ENCODE results near the gene LTBR.
"Not testable (repeated sequence)": the region's sequence is repeated elsewhere in the genome, so short reads cannot be mapped to it uniquely, and the experiment has no call there.

LTBR gene

DNA sequence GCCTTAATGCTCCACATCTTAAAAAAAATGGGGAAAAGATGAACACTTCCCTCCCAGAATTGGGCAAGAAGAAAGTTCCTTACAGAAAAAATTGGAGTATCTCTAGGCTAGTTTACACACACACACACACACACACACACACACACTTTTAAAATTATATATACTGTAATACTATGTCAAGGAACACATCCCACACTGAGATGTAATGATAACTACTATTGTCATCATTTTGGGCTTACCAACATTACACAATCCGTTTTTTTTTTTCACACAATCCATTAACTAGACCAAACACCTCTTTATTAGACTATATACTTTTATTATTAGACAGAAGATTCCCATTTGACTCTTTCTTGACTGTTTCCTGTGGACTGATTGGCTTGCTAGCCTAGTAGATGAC is 2.5 kb downstream of the LTBR start:
- no peak for DNase-seq

DNA sequence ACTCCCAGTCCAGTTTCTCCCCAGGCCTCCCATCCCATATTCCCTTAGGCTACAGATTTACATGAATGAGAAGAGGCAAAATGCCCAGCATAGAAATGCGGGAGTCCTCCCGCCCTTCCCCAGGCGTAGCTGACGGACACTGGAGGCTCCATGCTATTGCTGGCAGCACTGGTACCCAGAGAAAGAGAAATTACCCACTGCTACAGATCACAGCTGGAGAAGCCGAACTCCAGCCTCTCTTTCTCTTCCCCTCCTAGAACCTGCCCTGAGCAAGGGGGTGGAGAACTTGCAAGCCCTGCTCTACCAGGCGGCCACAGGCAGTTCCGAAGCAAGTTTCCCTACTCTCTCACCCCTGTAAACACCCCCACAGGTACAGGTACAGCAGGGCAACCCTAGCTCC is 3.6 kb downstream of the LTBR start:
- DNase-seq, result no peak

DNA sequence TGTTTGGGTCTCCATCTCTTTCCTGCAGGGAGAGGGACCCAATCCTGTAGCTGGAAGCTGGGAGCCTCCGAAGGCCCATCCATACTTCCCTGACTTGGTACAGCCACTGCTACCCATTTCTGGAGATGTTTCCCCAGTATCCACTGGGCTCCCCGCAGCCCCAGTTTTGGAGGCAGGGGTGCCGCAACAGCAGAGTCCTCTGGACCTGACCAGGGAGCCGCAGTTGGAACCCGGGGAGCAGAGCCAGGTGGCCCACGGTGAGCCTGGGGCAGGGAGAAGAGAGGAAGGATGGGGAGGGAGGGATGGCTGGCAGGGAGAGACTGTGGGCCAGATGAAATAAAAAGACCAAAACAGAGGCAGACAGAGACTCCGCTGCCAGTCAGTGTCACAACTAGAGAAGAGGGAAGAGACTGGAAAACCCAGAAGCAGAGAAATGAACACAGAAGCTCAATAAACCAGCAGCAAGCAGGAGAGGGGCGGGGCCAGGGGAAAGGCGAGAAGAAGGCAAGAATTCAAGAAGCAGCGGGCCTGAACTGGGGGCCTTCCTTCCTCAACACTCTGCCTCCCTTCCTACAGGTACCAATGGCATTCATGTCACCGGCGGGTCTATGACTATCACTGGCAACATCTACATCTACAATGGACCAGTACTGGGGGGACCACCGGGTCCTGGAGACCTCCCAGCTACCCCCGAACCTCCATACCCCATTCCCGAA is 6.3 kb downstream of the LTBR start:
- no peak for DNase-seq

DNA sequence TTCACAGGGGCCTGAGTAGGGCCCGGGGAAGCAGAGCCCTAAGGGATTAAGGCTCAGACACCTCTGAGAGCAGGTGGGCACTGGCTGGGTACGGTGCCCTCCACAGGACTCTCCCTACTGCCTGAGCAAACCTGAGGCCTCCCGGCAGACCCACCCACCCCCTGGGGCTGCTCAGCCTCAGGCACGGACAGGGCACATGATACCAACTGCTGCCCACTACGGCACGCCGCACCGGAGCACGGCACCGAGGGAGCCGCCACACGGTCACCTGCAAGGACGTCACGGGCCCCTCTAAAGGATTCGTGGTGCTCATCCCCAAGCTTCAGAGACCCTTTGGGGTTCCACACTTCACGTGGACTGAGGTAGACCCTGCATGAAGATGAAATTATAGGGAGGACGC is 7.1 kb downstream of the LTBR start:
- DNase-seq, result no peak

DNA sequence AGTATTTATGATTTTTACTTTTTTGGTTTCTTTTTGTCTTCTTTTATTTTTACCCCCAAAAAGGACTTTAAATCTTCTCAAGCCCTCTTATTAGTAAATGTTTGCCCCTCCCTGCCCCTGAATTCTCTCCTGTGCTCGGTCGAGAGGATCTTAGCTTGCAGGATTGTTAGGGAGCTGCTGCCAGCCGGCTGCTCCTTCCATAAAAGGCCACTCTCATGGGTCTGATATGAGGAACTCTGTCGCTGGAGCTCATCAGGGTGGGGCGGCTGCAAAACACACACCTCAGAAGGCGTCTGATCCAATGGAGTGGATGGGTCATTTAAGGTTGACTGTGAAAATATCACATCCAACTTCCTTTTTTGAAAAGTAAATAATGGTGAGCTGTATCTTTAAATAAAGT is 8.5 kb downstream of the LTBR start:
- DNase-seq, result no peak

DNA sequence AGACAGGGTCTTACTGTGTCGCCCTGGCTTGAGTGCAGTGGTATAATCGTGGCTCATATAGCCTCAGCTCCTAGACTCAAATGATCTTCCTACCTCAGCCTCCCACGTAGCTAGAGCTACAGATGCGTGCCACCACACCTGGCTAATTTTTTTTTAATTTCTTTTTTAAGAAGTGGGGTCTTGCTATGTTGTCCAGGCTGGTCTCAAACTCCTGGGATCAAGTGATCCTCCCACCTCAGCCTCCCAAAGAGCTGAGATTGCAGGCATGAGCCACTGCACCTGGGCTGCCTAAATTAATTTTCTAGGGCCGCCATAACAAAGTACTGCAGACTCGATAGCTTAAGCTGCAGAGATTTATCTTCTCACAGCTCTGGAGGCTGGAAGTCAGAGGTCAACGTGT is 9.1 kb downstream of the LTBR start:
- no peak for DNase-seq

DNA sequence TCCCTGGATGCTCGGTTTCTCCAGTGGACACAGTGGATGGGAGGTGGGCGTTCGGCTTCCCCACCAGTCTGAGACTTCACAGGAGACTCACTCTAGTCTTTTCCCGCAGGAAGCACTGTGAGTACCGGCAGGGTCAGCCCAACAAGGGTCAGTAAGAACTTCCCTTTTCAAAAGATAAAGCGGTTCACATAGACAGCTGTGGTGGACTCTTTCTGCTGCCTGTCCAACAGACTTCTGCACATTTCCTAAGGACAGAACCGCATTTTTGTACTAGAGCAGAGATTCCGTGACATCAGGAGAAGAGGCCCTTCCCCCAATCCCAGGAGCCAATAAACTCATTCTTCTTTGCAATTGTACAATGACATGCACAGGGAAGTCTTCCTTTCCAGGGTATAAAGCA is 10.4 kb downstream of the LTBR start:
- no peak for DNase-seq

DNA sequence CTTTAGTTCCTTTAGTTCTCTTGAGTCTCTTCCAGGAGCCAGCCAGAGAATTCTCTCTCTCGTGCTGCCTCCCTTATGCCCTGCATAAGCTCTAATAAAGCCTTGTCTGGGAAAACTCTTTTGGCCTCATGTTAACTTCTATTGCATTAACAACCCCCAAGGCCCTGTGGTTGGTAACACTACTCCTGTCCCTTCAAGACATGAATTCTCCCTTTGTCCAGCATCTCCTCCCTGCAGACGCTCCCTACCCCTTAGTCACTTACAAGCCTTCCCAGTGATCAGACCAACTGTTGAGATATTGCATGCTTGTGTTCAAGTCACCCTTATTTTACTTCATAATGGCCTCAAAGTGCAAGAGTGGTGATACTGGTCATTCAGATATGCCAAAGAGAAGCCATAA is 12.1 kb downstream of the LTBR start:
- DNase-seq, result no peak

DNA sequence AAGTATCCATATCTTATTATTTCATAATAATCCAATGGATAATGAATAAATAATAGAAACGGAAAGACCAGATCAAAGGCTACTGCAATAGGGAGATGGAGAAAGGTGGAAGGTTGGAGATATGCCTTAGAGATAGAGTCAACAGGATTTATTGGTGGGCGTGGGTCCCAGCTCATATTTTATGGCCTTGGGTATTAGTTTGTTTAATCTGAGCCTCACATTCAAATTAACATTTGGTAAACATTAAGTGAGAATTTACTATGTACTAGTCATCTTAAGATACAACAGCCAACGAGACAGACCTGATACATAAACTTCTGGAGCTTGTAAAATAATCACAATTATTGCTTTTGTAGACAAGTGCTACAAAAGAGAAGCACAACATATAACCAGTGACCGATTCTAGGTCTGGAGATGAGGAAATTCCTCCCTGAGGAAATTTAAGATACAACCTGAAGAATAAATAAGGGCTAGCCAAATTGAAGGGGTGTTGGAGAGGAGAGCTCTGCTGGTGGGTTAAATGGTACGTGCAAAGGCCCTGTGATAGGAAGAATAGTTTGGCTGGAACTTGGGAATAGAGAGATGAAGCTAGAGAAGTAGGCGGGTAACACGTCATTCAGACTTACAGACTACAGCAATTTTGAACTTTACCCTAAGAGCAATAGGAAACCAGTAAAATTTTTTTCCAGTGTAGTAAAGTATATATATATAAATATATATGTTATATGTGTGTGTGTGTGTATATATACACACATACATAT is 16.1 kb downstream of the LTBR start:
- no peak for DNase-seq

DNA sequence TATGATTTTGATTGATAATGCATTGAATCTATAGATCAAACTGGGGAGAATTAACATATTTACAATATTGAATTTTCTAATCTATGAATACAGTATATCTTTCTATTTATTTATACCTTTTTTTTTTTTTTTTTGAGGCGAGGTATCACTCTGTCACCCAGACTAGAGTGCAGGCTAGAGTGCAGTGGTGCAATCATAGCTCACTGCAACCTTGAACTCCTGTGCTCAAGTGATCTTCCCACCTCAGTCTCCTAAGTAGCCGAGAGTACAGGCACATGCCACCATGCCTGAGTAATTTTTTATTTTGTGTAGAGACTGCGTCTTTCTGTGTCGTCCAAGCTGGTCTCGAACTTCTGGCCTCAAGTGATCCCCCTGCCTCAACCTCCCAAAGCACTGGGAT is 20.4 kb downstream of the LTBR start:
- no peak for DNase-seq

DNA sequence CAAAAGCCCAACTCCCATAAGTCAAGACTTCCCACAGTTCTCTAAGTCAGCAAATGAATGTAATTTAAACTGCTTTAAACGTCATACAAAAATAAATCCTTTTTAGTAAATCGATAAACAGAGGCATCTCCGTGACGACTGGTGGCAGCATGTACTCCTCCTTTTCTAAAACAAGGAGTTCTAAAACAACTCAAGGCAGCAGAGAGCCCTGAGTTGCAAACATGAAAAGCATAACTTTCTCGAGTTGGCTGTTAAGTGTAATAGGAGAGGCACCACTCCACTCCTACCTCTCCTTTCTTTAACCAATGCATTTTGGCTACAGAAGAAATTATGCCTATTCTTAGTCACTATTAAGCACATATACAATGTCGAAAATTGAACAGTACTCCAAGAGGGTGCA is 22.0 kb downstream of the LTBR start:
- DNase-seq, result no peak

DNA sequence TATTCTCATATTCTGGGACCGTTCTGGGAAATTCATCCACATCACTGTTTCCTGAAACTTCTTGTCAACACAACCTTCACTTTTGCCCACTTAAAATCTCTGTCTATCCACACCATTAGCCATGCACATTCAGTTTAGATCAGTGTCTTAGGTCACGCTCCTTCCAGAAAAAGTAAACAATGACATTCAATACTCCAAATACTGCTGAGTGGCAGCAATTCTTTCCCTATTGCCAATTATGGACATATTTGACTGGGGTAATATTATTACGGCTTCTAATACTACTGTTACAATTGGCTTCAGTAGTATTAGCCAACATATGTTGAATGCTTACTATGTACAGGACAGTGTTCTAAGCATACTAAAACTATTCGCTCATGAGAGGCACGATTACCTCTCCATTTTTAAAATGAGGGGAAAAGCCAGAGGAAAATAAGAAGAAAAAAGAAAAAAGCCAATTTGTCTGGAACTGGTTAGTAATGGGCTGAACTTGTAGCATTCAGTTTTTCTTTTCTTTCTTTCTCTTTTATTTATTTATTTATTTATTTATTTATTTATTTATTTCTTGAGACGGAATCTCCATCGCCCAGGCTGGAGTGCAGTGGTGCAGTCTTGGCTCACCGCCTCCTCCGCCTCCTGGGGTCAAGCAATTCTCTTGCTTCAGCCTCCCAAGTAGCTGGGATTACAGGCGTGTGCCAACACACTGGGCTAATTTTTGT is 23.4 kb downstream of the LTBR start:
- no peak for DNase-seq

DNA sequence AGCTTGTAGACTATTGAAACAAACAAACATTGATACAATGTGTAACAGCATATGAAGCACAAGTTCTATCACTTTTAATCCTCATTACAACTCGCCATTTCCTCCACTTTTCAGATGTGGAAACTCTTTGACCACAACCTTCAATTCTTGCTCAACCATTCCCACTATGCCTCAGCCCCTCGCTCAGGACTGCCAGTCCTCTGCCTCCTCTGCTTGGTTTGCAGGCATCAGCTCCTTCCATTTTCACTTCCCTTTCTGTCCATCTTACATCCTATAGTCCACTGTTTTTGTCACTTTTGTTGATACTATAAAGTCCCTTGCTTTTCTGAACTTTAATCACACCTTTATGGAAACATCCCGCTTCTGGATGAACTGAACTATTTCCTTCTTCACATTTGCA is 32.6 kb downstream of the LTBR start:
- peak; percentile 92 for DNase-seq

DNA sequence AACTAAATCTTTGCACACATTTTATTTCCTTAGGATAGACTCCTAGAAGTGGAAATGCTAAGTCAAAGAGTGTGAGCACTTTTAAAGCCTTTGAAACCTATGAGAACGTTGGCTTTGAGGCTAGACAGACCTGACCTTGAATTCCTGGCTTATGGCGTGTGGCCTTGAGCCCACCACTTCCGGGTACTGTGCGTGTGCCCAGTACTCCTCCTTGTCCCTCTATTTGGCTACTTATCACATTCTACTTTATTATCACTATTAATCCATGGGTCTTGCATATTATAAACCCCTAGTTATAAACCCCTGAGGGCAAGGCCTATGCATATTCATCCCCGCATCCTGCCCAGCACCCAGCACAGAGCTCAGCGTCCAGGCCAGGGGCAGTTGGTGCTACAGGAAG is 34.8 kb downstream of the LTBR start:
- DNase-seq, result no peak

DNA sequence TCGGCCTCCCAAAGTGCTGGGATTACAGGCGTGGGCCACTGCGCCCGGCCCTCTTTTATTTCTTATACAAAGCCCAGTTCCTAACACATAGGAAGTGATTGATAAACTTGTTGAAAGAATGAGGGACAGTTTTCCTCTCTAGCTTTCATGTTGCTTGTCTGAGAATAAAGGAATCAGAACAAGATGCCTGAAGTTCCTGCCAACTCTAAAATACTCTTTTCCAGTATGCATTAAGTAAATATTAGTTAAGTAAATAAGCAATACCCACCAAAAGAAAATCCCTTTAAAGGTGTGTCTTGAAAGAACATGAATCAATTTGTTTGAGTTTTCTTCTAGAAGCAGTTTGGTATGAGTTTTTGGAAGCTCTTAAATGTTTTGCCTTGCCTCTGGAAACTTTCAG is 36.4 kb downstream of the LTBR start:
- DNase-seq, result no peak

DNA sequence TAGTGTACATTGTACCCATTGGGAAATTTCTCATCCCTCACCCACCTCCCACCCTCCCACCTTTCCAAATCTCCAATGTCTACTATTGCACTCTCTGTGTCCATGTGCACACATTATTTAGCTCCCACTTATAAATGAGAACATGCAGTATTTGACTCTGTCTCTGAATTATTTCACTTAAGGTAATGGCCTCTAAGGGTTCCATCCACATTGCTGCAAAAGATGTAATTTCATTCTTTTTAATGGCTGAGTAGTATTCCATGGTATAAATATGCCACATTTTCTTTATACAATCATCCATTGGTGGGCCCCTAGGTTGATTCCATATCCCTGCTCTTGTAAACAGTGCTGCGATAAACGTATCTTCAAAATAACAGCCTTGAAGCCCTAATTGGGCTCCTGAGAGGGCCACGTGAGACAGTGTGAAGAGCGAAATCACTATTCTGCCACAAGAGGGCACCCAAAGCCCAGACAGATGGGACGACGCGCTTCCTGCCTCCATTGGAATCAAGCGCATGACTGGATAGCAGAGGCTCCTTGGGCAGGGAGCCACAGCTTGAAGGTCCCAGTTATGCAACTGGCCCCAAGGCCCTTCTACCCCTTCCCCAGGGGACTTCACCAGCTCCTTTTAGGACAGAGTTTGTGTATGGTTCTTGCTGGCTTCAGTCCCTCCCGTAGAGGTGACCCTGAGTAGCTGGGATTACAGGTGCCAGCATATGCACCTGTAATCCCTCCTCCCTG is 39.5 kb downstream of the LTBR start:
- DNase-seq, result peak; percentile 74

DNA sequence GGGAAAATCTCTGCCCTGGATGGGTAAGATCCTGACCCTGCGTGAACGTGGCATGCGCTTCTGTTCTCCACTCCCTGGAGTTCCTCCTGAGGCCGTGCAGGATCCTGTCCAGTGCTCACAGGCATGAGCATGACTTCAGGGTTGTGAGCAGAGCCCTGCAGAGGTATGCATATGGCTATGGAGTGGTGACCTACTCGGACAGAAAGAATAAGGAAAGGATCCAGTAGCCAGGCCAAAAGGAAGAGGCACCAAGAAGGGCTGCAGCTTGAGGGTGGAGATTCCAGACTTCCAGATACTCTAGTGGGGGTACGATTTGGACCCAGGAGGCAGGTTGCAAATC is 40.0 kb downstream of the LTBR start:
- DNase-seq, result no peak

DNA sequence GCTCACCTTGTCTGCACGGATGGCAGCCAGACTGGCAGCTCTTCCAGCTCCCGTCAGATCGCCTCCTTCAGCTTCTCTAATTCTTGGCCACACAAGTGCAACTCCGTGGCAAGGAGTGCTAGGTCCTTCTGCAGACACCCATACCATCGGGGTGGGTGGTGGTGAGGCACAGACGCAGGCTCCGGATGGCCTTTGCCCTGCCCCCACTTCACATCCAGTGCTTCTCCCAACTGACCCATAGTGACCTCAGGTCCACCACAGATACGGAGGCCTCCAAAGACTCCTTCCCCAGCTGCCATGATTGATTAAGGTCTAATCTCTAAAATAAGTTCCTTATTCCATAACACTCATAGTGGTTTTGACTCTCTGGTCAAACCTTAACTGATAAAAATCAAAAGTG is 40.9 kb downstream of the LTBR start:
- no peak for DNase-seq

DNA sequence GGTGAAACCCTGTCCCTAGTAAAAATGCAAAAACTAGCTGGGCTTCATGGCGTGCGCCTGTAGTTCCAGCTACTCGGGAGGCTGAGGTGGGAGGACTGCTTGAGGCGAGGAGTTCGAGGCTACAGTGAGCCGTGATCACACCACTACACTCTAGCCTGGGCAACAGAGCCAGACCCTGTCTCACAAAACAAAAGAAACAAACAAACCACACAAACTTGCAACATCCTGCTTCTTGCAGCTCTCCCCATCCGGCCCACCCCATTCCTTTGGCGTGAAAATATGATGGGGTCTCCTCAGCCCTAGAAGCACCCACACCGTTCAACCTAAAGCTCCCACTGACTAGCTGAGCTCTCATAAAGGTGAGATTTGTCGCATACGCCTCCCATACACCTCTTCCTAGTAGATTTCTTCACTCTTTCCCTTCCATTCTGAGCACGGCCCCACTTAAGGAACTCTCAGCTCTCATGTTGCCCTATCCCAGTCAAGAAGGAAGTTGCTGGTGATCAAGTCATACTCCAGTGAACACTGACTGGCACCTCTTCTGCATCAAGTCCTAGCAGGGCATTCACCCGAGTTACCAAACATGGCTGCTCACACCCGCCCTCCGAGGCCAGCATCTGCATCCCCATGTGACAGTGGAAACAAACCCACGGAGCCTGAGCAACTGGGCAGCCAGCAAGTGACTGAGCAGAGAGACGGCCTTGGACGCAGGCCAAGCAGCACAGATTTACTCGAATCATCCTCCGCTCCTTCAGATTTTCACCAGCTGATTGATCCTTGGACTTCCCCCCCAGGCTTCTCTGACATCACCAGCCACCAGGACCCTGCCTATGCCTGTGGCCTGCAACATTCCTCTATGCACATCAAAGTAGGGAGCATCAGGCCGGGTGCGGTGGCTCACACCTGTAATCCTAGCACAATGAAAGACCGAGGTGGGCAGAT is 41.9 kb downstream of the LTBR start:
- DNase-seq, result no peak

DNA sequence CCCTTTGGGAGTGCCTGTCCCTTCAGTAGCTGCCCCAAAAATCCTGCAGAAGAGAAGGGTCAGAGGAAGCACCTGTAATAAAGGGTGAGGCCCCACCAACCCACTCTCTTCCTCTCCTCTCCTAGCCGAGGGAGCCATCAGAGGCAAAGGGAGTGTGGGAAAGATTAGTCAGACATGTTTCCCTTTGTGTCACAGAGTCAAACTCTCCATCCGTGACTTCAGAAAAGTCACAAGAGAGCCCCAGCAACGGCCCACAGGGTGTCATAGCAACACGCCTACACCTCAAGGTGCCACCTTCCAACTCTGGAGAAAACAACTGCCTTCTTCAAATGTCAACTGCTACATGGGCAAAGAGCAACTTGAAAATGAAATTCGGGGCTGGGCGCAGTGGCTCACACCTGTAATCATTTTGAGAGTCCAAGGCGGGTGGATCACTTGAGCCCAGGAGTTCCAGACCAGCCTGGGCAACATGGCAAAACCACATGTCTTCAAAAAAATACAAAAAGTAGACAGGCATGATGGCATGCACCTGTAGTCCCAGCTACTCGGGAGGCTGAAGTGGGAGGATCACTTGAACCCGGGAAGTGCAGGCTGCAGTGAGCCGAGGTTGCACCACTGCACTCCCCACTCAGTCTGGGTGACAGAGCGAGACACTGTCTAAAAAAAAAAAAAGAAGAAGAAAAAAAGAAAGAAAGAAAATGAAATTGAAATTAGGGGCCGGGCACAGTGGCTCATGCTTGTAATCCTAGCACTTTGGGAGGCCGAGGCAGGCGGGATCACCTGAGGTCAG is 43.1 kb downstream of the LTBR start:
- DNase-seq, result no peak

DNA sequence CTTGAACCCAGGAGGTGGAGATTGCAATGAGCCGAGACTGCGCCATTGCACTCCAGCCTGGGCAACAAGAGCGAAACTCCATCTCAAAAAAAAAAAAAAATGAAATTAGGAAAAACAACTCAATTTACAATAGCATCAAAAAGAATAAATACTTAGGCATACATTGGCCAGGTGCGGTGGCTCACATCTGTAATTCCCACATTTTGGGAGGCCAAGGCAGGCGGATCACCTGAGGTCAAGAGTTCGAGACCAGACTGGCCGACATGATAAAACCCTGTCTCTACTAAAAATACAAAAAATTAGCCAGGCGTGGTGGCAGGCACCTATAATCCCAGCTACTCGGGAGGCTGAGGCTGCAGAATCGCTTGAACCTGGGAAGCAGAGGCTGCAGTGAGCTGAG is 43.8 kb downstream of the LTBR start:
- DNase-seq, result not testable (repeated sequence)

DNA sequence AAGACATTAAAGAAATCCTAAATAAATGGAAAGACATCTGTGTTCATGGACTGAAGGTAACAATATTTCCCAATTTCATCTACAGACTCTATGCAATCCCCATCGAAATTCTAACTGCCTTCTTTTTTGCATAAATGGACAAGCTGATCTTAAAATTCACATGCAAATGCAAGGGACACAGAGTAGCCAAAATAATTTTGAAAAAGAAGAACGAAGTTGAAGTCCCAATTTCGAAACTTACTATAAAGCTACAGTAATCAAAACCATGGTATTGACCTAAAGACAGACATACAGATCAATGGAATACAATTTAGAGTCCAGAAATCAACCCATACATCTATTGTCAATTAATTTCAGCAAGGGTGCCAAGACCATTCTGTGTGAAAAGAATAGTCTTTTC is 44.4 kb downstream of the LTBR start:
- no peak for DNase-seq

Measured in SIG-M5 (cell line).